ENCODE data around the gene SPEF2.

GRCh38 chr5:35819026-35819425 lies 201.4 kb downstream of the SPEF2 start:
- no peak for TF ChIP-seq POLR2AphosphoS5 (IDR thresholded peaks at IDR 0.05; ENCODE audit: low read depth, low read length)
- no peak for TF ChIP-seq TAF1 (IDR thresholded peaks at IDR 0.05; ENCODE audit: low read depth, low read length)
- TF ChIP-seq POLR2A (IDR thresholded peaks at IDR 0.05; ENCODE audit: low read depth, low read length), result no peak
- TF ChIP-seq SPI1 (IDR thresholded peaks at IDR 0.05; ENCODE audit: low read depth, low read length), result no peak
- no peak for TF ChIP-seq POU2F2 (IDR thresholded peaks at IDR 0.05; ENCODE audit: low read depth, low read length)
- no peak for TF ChIP-seq PAX5 (IDR thresholded peaks at IDR 0.05; ENCODE audit: insufficient read depth, low read length, severe bottlenecking)

Measured in GM12891 (cell line).